Fibroblast of the aortic adventitia (primary cell): ENCODE results near the gene WFIKKN1. TPM values are rescaled to one million over a fixed set of nuclear protein-coding genes. Genes with fewer than 3 reads are reported as not detected.

Experiments used
- DNase-seq: peaks from one replicate; pipeline ENCODE4 v3.0.0-alpha.2; 2010; ENCODE audit warnings: low read depth
- H3K4me3 ChIP-seq: 2 replicates; pipeline ENCODE4 v1.5.1; 2011; ENCODE audit warnings: low read depth, mild to moderate bottlenecking, control low read depth, low read length, moderate library complexity
- total RNA-seq: library from RNA; depleted of rRNA; stranded (reverse); fragments of >200 nt; gene quantifications from 2 replicates; pipeline ENCODE4 v1.2.3, GENCODE V29; 2012; ENCODE audit warnings: low replicate concordance
- TF ChIP-seq, protein P1 (sequence below): IDR thresholded peaks from 2 replicates; pipeline ENCODE4 v1.5.1; 2011; ENCODE audit warnings: mild to moderate bottlenecking, low read length, control low read depth, inconsistent platforms; ENCODE audit not compliant: insufficient read depth

WFIKKN1 gene
- total RNA-seq, 1 donor, result 0.18 TPM

DNA sequence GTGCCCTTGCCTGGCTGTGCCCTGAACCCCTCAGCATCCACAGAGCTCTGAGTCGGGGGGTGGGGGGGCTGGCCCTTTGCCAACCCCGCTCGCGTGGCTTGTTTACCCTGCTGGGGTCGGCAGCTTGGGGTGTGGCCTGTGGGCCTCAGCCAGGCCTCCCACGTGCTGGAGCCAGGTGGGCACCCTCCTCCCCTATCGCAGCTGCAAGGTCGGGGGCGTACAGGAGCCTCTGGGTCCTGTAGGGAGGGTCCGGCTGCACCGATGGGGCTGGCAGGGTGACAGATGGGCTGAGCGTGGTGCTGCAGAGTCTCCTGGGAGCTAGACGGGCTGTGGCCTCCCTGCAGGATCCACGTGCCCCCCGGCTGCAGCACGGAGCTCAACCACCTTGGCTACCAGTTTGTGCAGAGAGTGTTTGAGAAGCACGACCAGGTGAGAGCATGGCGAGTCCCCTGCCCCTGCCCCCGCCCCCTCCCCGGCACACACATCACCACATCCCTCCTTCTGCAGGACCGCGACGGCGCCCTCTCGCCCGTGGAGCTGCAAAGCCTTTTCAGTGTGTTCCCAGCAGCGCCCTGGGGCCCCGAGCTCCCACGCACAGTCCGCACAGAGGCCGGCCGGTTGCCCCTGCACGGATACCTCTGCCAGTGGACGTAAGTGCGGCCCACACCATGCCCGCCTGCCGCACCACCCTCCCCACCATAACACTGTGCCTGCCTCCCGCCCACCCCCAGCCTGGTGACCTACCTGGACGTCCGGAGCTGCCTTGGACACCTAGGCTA, 40.8 kb downstream of the WFIKKN1 start:
- H3K4me3 ChIP-seq, result no peak overlapping the region
- no peak for DNase-seq
- TF ChIP-seq, protein P1, sequence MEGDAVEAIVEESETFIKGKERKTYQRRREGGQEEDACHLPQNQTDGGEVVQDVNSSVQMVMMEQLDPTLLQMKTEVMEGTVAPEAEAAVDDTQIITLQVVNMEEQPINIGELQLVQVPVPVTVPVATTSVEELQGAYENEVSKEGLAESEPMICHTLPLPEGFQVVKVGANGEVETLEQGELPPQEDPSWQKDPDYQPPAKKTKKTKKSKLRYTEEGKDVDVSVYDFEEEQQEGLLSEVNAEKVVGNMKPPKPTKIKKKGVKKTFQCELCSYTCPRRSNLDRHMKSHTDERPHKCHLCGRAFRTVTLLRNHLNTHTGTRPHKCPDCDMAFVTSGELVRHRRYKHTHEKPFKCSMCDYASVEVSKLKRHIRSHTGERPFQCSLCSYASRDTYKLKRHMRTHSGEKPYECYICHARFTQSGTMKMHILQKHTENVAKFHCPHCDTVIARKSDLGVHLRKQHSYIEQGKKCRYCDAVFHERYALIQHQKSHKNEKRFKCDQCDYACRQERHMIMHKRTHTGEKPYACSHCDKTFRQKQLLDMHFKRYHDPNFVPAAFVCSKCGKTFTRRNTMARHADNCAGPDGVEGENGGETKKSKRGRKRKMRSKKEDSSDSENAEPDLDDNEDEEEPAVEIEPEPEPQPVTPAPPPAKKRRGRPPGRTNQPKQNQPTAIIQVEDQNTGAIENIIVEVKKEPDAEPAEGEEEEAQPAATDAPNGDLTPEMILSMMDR, result no peak

DNA sequence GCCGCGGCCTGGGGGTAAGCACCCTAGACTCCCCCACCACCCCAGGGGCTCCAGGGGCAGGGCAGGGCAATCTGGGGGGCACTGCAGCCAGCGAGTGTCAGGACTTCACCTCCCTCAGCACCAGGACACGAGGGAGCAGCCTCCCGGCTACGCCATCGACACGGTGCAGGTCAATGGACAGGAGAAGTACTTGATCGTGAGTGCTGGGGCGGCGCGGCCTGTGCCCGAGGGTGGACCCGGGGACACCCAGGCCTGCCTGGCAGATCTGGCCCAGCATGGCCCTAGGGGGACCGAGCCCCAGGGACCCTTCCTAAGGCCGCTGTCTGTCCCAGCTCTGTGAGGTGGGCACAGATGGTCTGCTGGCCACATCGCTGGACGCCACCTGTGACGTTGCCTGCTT, 41.6 kb downstream of the WFIKKN1 start:
- no peak for DNase-seq
- TF ChIP-seq, protein P1, result no peak
- H3K4me3 ChIP-seq, result no peak overlapping the region

DNA sequence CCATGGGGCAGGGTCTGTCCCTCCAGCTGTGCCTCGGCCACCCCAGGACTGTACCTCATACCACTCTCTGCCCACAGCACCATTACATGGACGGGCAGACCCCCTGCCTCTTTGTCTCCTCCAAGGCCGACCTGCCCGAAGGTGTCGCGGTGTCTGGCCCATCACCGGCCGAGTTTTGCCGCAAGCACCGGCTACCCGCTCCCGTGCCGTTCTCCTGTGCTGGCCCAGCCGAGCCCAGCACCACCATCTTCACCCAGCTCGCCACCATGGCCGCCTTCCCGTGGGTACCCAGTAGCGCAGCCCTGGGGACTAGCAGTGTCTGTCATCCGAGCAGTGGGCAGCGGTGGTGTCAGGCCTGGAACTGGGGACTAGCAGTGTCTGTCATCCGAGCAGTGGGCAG, 42.1 kb downstream of the WFIKKN1 start:
- TF ChIP-seq, protein P1, result no peak
- no peak overlapping the region for H3K4me3 ChIP-seq
- DNase-seq, result no peak

DNA sequence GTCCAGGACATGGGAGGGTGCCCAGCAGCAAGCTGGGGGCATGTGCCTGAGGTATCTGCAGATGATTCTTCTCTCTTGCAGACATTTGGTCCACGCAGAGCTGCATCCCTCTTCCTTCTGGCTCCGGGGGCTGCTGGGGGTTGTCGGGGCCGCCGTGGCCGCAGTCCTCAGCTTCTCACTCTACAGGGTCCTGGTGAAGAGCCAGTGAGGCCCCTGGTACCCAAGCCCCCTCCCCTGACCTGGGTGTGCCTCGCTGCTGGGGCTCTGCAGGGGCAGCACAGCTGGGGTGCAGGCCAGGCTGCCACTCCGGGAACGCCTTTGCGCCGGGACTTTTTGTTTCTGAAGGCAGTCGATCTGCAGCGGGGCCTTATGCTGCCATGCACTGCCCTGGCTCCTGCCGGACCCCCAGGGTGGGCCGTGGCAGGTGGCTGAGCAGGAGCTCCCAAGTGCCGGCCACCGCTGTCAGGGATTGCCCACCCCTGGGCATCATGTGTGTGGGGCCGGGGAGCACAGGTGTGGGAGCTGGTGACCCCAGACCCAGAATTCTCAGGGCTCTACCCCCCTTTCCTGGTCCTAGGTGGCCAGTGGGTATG, 42.7 kb downstream of the WFIKKN1 start:
- no peak for DNase-seq
- no peak overlapping the region for H3K4me3 ChIP-seq
- TF ChIP-seq, protein P1, result no peak

DNA sequence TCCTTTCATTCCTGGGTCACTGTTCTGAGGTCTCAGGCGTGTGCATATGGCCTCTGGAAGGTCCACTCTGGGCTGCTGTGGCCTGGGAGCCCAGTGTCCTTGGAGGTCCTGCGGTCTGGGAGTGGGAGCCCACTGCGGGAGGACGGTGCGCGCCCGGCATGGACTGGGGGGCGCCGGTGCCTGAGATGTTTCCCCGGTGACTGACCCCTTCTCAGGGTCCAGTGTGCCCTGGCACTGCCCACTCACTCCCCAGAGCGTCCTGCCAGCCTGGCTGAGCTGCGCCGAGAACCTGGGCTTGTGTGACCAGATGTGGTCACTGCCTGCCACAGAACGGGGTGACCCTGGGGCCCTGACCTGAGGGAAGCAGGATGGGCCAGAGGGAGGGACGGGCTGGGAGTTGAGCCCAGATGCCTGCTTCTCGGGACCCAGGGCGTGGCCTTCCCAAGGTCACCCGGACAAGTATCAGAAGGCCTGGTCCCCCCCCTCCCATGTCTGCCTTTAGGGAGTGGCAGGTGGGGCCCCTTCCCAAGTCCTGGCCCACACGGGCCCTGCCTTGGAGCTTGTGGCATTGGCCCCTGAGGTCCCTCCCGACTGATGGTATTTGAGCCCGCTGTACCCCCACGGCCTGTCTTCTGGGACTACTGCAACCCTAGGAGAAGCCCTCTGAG, 43.6 kb downstream of the WFIKKN1 start:
- TF ChIP-seq, protein P1, result no peak
- no peak overlapping the region for H3K4me3 ChIP-seq
- no peak for DNase-seq

DNA sequence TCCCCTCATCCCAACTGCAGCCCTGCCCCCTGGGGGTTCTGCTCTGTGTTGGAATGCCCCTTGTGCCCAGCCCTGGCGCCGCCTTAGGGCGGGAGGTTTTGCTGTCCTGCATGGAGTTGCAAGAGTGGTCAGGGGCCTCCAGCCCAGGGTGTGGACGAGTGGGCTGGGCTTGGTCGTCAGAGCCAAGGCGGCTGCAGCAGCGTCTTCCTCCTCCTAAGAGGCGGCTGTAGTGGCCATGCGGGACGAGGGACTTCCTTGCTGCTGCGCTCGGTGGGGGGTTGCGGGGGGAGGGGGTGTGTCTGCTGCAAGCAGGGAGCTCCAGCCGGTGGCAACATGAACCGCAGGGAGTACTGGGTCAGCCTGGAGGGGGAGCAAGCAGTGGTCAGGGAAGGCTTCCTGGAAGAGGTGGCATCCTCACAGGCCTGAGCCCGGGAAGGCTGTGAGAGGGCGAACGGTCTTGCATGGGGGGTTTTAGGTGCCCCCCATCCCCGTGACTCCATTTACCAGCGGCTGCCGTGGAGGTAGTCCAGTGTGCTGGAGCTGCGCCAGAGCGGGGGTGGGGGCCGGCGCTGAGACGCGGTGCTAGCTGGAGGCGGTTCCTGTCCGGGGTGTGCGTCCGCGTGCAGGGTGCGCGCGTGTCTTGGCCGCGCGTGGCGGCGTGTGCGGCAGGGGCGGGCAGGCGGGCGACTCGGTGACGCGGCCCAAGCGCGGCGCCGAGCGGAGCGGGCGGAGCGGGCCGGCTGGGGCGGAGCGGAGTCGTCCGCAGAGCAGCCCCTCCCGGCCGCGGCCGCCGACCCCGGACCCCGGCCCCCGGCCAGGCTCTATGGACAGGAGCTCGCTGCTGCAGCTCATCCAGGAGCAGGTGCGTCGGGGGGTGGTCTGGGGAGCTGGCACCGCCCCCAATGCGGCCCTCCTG, 44.4 kb downstream of the WFIKKN1 start, which contains the start of gene RHBDL1:
Gene RHBDL1, plus strand, starts transcription at position 704 of the 916 bp plus-strand sequence. Its CDS starts 120 bp downstream, at position 824.
- H3K4me3 ChIP-seq, result peak within 1 kb of the TSS; percentile 53
- DNase-seq, result peak; percentile 6
- TF ChIP-seq, protein P1, result no peak
